Stimulated activated CD8-positive, alpha-beta memory T cell treated with anti-CD3 and anti-CD28 coated beads, Interleukin-12 subunit alpha, Interleukin-12 subunit beta, amount 100 ng/mL, for 4 hours (primary cell): Measurements from ENCODE around the gene TNRC6A.
"Not testable (repeated sequence)": the region's sequence is repeated elsewhere in the genome, so short reads cannot be mapped to it uniquely, and the experiment has no call there.

Experiments
- DNase-seq: peaks from one replicate; pipeline ENCODE4 v3.0.0-alpha.2; 2020; ENCODE audit warnings: low read depth

TNRC6A gene

DNA sequence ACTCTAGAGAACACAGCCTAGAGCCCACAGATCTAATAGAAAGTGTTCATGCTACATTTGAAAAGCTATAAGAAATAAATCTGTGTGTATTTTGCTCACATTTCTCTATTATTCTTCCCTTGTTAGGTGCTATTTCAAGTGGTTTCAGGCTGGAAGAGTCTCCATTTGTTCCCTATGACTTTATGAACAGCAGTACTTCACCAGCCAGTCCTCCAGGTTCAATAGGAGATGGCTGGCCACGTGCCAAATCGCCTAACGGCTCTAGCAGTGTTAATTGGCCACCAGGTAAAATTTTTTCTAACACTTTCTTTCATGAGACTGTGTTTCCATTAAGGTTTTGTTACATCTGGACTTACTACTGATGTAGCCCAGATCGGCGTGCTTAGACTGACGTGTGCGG lies 85.6 kb downstream of the TNRC6A start:
- DNase-seq = no peak

DNA sequence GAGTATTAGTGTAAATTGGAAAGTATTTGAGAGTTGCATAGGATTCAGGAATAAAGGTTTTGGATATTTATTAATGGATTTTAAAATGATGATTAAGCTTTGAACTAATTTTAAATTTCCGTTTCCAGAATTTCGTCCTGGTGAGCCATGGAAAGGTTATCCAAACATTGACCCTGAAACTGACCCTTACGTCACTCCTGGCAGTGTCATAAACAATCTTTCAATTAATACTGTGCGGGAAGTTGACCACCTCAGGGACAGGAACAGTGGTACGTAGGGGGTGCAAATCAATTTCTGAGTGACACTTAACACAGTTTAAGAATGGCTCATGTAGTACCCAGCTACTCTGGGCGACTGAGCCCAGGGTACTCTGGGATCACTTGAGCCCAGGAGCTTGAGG lies 87.2 kb downstream of the TNRC6A start:
- DNase-seq = no peak

GRCh38 chr16:24819462-24820040 lies 90.1 kb downstream of the TNRC6A start:
- no peak for DNase-seq

DNA sequence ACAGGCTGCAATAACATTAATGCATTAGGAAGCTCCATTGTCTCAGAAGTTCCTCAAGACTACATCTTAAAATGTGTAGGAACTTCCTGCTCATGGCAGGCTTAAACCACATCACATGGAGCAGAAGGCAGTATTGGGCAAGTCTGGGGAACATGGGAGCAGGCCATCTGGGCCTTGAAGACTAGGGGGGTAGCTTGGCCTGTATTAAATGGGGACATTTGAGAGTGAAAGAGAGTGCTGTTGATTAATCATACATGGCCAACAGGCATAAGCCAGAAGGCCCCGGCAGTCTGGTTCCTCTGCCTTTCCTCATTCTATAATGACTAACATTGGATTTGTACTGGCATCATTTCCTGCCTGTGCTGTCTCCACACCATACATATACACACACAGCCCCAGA lies 91.1 kb downstream of the TNRC6A start:
- no peak for DNase-seq

DNA sequence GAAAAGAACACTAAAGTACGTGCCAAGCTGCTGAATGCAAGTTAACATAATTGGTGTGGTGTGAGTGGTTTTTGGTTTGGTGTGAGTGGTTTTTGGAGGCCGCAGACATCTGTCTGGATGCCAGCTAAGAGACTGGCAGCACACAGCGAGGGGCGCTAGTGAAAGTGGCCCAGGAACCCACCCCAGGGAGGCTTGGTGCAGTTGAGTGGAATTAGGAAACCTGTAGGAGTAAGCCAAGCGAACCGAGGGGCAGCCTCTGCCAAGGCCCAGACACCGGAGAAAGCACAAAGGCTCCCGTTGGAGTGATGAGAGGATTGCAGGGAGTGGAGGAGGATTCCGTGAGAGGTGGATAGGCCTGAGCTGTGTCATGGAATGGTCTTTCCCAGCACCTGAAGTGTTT lies 91.7 kb downstream of the TNRC6A start:
- no peak for DNase-seq

GRCh38 chr16:24822542-24822941 lies 93.1 kb downstream of the TNRC6A start:
- no peak for DNase-seq

DNA sequence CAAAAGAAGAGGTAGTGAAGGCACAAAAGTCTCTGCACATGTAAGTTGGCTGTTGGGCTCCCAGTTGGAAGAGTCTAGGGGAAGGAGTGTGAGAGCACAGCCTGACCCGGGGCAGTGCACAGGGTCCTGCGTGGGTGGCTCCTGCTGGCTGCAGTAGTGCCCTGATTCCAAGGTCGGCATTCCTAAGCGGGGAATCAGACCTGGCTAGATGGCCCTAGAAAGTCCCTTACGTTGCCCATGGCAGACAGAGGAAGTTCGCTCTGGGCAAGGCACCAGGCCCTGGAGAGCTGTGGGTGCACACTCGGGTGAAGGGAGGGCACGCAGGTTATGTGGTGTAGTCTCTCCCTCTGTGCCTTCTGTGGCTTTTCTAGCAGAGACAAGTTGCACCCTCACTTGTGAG lies 93.5 kb downstream of the TNRC6A start:
- no peak for DNase-seq

- DNase-seq = no peak
Measured at GRCh38 chr16:24825696-24826095, 96.2 kb downstream of the TNRC6A start.

DNA sequence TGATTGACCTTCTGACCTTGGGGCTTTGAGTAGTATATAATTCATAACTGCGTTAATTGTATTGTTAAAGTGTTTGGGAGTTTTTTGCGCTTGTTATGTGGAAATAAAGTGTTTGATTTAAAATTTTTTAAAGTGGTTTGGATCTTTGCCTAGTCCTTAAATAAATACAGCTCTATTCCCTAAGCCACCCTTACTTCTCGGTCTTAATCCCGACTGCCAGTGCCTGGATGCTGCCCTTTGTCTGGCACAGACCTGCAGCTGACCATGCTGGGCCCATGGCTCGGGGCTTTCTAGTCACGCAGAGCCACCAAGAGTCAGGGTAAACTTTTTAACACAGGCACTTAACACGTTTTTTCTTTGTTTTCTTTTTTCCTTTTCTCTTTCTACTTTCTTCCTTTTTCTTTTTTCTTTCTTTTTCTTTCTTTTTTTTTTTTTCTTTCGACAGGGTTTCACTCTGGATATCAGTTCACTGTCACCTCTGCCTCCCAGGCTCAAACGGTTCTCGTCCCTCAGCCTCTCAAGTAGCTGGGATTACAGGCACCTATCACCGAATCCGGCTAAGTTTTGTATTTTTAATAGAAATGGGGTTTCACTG lies 96.7 kb downstream of the TNRC6A start:
- DNase-seq = no peak

- no peak for DNase-seq
Measured at GRCh38 chr16:24826817-24827566, 97.5 kb downstream of the TNRC6A start.

- DNase-seq = no peak
Measured at GRCh38 chr16:24829153-24829552, 99.7 kb downstream of the TNRC6A start.

DNA sequence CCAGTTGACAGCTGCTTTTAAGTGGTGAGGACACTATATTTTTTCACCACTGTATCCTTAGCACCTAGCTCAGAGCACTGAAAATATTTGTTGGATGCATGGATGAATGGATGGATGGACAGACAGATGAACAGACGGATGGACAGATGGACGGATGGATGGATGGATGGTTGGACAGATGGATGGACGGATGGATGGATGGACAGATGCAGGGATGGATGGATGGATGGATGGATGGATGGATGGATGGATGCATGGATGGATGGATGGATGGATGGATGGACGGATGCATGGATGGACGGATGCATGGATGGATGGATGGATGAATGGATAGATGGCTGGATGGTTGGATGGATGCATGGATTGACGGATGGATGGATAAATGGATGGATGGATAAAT lies 103.9 kb downstream of the TNRC6A start:
- DNase-seq = no peak

DNA sequence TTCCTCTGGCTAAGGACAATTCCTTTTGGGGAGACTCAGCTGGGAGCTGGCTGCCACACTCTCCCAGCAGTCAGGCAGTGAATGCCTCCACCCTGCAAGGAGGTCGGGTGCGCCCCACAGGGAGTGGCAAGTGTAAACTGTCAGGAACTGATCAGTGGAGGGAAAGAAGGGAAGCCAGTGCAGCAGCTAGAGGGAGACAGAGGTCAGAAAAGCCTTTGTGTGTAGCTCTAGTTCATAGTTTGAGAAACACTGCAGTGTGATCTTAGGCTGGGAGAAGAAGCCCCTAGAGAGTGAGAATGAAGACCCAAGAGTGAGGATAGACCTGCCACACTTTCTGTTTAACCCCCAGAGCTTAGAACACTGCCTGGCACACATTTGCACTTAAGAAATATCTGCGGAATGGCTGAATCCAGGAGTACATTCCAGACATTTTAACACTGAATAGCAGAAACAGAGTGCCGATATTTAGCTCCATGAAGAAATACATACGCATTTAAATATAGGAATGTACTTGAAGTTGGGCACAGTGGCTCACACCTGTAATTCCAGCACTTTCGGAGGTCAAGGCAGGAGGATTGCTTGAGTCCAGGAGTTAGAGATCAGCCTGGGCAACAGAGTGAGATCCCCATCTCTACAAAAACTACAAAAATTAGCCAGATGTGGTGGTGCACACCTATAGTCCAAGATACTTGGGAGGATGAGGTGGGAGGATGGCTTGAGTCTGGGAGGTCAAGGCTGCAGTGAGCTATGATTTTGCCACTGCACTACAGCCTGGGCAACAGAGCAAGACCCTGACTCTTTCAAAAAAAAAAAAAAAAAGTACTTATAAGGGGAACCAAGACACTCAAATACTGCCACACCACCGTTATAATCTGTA lies 105.2 kb downstream of the TNRC6A start:
- no peak for DNase-seq

DNA sequence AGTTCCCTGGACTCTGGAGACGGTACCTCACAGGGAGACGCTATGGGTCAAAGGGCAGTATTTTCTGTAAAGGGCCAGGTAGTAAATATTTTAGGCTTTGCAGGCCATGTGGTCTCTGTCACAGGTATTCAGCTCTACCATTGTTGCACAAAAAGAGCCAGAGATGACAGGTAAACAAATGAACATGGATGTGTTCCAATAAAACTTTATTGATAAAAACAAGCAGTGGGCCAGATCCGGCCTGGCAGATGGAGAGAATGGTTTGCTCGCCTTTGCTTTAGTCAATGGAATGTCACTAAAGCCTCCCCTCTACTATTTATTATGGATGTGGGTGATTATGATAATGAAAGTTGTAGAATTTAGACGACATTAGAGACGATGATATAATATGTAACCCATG lies 107.4 kb downstream of the TNRC6A start:
- DNase-seq = no peak

DNA sequence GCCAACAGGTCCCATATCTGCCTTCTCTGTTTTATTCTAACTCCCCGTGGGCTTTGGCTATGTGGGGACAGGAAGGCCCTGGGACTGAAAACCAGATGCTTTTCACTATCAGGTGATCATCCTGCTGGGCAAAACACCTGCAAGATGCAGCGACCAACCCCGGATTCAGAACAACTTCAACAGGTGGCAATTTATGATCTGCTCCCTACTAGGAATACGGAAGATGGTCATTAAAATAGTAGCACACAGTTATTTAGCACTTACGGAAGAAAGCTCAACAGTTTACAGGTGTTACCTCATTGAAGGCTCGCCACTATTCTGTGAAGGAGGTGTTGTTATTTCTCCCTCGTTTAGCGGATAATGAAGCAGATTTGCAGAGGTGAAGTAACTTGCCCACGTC lies 108.5 kb downstream of the TNRC6A start:
- no peak for DNase-seq

- no peak for DNase-seq
Measured at GRCh38 chr16:24838554-24839266, 109.3 kb downstream of the TNRC6A start.

- no peak for DNase-seq
Measured at GRCh38 chr16:24839347-24839972, 110.0 kb downstream of the TNRC6A start.

DNA sequence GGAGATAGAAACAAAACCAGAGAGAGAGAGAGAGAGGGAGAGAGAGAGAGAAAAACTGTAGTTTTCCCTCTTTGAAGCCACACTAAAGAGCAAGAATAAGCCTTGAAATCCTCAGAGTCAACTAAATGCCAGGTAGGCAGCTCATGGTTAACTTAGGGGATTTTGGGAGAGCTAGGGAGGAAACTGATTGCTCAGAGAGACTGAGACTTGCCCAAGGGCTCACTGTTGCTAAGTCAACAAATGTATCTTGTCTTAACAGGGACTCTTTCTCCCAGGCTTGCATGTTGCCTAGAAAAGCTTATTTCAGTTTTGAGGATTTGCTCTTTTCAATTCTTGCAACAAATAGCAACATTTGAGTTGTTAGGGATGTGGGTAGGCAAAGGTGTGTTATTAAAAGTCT lies 111.8 kb downstream of the TNRC6A start:
- DNase-seq = no peak

GRCh38 chr16:24844101-24845030 lies 114.9 kb downstream of the TNRC6A start:
- DNase-seq = no peak

- not testable (repeated sequence) for DNase-seq
Measured at GRCh38 chr16:24845031-24845365, 115.5 kb downstream of the TNRC6A start.
